Gastrocnemius medialis (tissue), 4 donors: Measurements from ENCODE around the gene HAX1. TPM values are rescaled to one million over a fixed set of nuclear protein-coding genes. Genes with fewer than 3 reads are reported as not detected.

Source experiments
- ATAC-seq, 2 donors: fragments of 150-250 bp; one replicate each; pipeline ENCODE4 v1.9.1; 2016
- DNase-seq, 2 donors: peaks; one replicate each; pipeline ENCODE4 v3.0.0-alpha.2; 2019
- H3K27ac ChIP-seq, 4 donors: fragments of 200-600 bp; sonication (generic); 1 replicate in 1 of 4; 2 replicates in 3 of 4; pipeline ENCODE4 v1.5.1; 2016 to 2018; ENCODE audit warnings: mild to moderate bottlenecking in 2 of 4, moderate library complexity in 1 of 4
- H3K27me3 ChIP-seq, 3 donors: fragments of 200-600 bp; sonication (generic) in 2 of 3; 1 replicate in 1 of 3; 2 replicates in 2 of 3; pipeline versions ENCODE4 v1.5.1 to v1.6.0; 2016 to 2019; ENCODE audit warnings: mild to moderate bottlenecking in 1 of 3, moderate library complexity in 1 of 3
- H3K36me3 ChIP-seq, 2 donors: fragments of 200-600 bp; sonication (generic) in 1 of 2; one replicate each; pipeline ENCODE4 v1.5.1; 2017 to 2018
- H3K4me1 ChIP-seq, 2 donors: fragments of 200-600 bp; sonication (generic) in 1 of 2; one replicate each; pipeline ENCODE4 v1.5.1; 2016 to 2017; ENCODE audit warnings: mild to moderate bottlenecking in 2 of 2
- H3K4me3 ChIP-seq, 4 donors: fragments of 200-600 bp; sonication (generic) in 3 of 4; 1 replicate in 1 of 4; 2 replicates in 3 of 4; pipeline ENCODE4 v1.5.1; 2016 to 2019; ENCODE audit warnings: mild to moderate bottlenecking in 2 of 4
- H3K9me3 ChIP-seq, 3 donors: fragments of 200-600 bp; sonication (generic) in 2 of 3; 1 replicate in 1 of 3; 2 replicates in 2 of 3; pipeline ENCODE4 v1.5.1; 2016 to 2019
- POLR2A ChIP-seq, 2 donors: fragments of 450-650 bp; IDR thresholded peaks; one replicate each; pipeline ENCODE4 v1.6.1; 2017; ENCODE audit warnings: antibody characterized with exemption in 2 of 2, mild to moderate bottlenecking in 2 of 2, moderate library complexity in 2 of 2
- in situ Hi-C, 4 donors: fragments of 200-750 bp; cut with MboI; loops; one replicate each; pipeline versions ENCODE4 v1.15.0 to v1.8.0; 2017; ENCODE audit warnings: low sequenced_read_pairs in 4 of 4
- intact Hi-C: fragments of 100-400 bp; cut with DNase I; formaldehyde crosslinking; loops from one replicate; pipeline ENCODE4 v1.15.1; 2023; ENCODE audit warnings: low total_unique reads
- total RNA-seq, 4 donors: library from RNA; depleted of rRNA; stranded (reverse); fragments of >200 nt; gene quantifications; one replicate each; pipeline versions ENCODE4 v1.1.0 to v1.2.3, GENCODE V29; 2016
- TF ChIP-seq, protein P1 (sequence below), 5 experiments: fragments of 450-650 bp in 3 of 5; fragments of 200-600 bp in 2 of 5; sonication (generic) in 2 of 5; IDR thresholded peaks in 4 of 5; conservative IDR thresholded peaks in 1 of 5; 1 replicate in 4 of 5; 2 replicates in 1 of 5; pipeline ENCODE4 v1.5.1; 2016 to 2019; ENCODE audit warnings: antibody characterized with exemption in 5 of 5, mild to moderate bottlenecking in 3 of 5, moderate library complexity in 3 of 5

Gene HAX1
- total RNA-seq, 4 donors from 2014 or later = 145 to 205 (median 177) TPM

DNA sequence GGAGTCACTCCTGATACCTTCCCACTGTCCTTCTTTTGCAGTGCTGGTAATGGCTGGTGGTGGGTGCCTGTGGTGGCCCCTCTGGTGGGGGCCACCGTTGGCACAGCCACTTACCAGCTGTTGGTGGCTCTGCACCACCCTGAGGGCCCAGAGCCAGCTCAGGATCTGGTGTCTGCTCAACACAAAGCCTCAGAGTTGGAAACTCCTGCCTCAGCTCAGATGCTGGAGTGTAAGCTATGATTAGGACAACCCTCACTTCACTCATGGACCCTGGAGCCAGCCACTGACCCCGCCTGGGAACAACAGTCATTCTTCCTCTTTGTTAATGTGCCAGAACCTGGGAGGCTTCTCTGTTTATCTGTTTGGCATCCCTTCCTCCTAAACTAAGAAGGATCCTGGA, 51.8 kb downstream of the HAX1 start:
- H3K4me1 ChIP-seq = peaks cover 21 to 28% of the 10 kb centered on the region in 2 donors

DNA sequence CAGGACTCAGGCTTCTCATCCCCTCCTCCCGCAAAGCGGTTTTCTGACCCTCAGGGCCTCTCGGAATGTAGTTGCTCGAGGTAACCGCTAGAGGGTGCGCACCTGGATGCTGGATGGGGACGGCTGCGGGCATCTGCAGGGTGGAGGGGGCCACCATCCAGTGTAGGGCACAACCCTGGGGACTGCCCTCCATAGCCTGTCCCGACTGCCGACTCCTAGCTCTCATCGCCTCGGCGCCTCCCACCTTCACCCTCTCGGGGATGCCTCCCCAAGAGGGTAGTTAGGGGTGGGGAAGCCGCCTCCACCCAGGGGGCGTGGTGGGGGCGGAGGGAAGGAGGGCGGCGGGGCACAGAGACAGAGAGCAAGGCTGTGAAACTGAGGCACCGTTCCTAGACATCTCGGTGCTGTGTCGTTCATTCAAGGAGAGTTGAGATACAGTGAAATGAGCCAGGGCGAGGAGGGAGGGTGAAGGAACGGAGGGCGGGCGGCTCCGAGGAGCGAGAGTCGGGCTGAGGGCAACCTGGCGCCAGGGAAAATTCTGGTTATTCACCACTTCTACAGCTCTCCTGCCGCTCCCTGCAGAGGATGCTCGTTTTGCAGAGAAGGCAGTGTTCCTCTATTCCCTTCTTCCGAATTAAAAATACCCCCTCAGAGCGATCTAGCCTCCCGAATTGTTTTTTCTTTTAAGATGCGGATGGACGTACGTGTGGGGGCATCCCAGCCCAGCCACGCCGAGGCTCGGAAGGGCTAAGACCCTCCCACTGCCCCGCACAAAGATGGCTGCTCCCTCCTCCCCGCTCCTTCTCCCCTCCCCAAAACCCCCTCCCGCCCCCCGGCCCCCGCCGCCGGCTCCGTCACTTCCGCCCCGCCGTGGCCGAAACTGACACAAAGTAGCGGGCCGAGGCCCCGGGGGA, 52.5 kb downstream of the HAX1 start, which contains the start of gene ATP8B2:
TSS of gene ATP8B2 (plus strand) at position 857 of the 914 bp plus-strand sequence. CDS start 2,617 bp downstream, outside the sequence.
- in situ Hi-C loops (loop anchor here in 1 of 4 donors (25.0 kb wide), 1 partner anchor 313 kb away; no protein-coding TSS in a partner anchor), intact Hi-C loops (loop anchor here (5.0 to 10.0 kb wide), 2 partner anchors 80 to 117 kb away; partner anchors contain the start of gene IL6R)
- Histone ChIP-seq H3K27ac (peak within 1 kb of the TSS; percentile 43 to 80 (median 76)), H3K4me1 (peaks cover 21 to 28% of the 10 kb centered on the region in 2 donors), H3K27me3 (peaks cover 23 to 29% (median 28%) of the 10 kb centered on the region in 3 donors), H3K4me3 (peak within 1 kb of the TSS; percentile 48 to 58 (median 56)), H3K36me3 (no peaks in the 10 kb centered on the region), H3K9me3 (no peaks in the 10 kb centered on the region)
- ATAC-seq (peak; percentile 45 to 63), DNase-seq (peak; percentile 50 to 60)
- TF ChIP-seq POLR2A (IDR thresholded peaks at IDR 0.05) = no peak
- TF ChIP-seq, protein P1, sequence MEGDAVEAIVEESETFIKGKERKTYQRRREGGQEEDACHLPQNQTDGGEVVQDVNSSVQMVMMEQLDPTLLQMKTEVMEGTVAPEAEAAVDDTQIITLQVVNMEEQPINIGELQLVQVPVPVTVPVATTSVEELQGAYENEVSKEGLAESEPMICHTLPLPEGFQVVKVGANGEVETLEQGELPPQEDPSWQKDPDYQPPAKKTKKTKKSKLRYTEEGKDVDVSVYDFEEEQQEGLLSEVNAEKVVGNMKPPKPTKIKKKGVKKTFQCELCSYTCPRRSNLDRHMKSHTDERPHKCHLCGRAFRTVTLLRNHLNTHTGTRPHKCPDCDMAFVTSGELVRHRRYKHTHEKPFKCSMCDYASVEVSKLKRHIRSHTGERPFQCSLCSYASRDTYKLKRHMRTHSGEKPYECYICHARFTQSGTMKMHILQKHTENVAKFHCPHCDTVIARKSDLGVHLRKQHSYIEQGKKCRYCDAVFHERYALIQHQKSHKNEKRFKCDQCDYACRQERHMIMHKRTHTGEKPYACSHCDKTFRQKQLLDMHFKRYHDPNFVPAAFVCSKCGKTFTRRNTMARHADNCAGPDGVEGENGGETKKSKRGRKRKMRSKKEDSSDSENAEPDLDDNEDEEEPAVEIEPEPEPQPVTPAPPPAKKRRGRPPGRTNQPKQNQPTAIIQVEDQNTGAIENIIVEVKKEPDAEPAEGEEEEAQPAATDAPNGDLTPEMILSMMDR (IDR thresholded peaks at IDR 0.05 in 4 of 5, conservative IDR thresholded peaks at IDR 0.05 in 1 of 5) = peak; percentile 72 to 92 (median 88)

More for the DNA sequence above, 51.8 kb downstream of the HAX1 start:
- H3K27ac ChIP-seq = no peak overlapping the region
- ATAC-seq (no peak), DNase-seq (no peak)
- H3K9me3 ChIP-seq = no peaks in the 10 kb centered on the region
- TF ChIP-seq POLR2A (IDR thresholded peaks at IDR 0.05) = no peak
- TF ChIP-seq, protein P1 (IDR thresholded peaks at IDR 0.05 in 4 of 5, conservative IDR thresholded peaks at IDR 0.05 in 1 of 5) = no peak
- peak overlapping the region in 2 of 4 donors; percentile 57 to 58 for H3K4me3 ChIP-seq
- in situ Hi-C loops = loop anchor here in 1 of 4 donors (25.0 kb wide), 1 partner anchor 312 kb away; no protein-coding TSS in a partner anchor
- intact Hi-C loops = loop anchor here (10.0 kb wide), 1 partner anchor 81 kb away; the partner anchor contains the start of gene IL6R
- H3K27me3 ChIP-seq = peaks cover 20 to 29% (median 27%) of the 10 kb centered on the region in 3 donors
- H3K36me3 ChIP-seq = no peaks in the 10 kb centered on the region

Other genes starting within 250 kb of the HAX1 start
- under 1 TPM in 3 of 4 donors, not detected in 1; 0.07 to 0.24 (median 0.10) TPM for gene NUP210L, start 117.6 kb upstream of the HAX1 start, total RNA-seq
- 1,000 to 10,000 TPM; 1,776 to 3,699 (median 2,786) TPM for gene TPM3, start 80.5 kb upstream of the HAX1 start, total RNA-seq
- gene CFAP141, start 66.3 kb upstream of the HAX1 start, total RNA-seq = not detected
- gene UBAP2L, start 51.7 kb upstream of the HAX1 start, total RNA-seq = 10 to 100 TPM; 38.5 to 72.8 (median 50.8) TPM
- gene AQP10, start 48.5 kb downstream of the HAX1 start, total RNA-seq = not detected
- gene ATP8B2, start 52.9 kb downstream of the HAX1 start, total RNA-seq = 10 to 100 TPM in 1 of 4 donors, 1 to 10 TPM in 3; 5.8 to 22.5 (median 7.2) TPM
- 100 to 1,000 TPM; 271 to 435 (median 367) TPM for gene IL6R, start 132.7 kb downstream of the HAX1 start, total RNA-seq
- 1 to 10 TPM in 1 of 4 donors, under 1 TPM in 3; 0.61 to 4.2 (median 0.62) TPM for gene TDRD10, start 229.6 kb downstream of the HAX1 start, total RNA-seq
- 1 to 10 TPM; 5.0 to 6.9 (median 6.2) TPM for gene SHE, start 229.8 kb downstream of the HAX1 start, total RNA-seq